GM23338 (cell line): Measurements from ENCODE around the gene GKN2. TPM values are rescaled to one million over a fixed set of nuclear protein-coding genes. Genes with fewer than 3 reads are reported as not detected.

Experiments used
- ATAC-seq: fragments of 200-7000 bp; cut with Tn5 transposase; 3 replicates; pipeline ENCODE4 v1.9.1; 2020
- DNase-seq: peaks from one replicate; pipeline ENCODE4 v3.0.0-alpha.2; 2015; ENCODE audit warnings: low spot score
- H2AFZ ChIP-seq: fragments of 200-600 bp; sonication (generic); 2 replicates; pipeline ENCODE4 v1.8.0; 2016; ENCODE audit warnings: antibody characterized with exemption, mild to moderate bottlenecking, moderate library complexity
- H3F3A ChIP-seq: fragments of 200-600 bp; sonication (generic); replicated peaks from 2 replicates; pipeline ENCODE4 v1.8.0; 2017; ENCODE audit warnings: antibody characterized with exemption, mixed run types, low read depth
- H3K27ac ChIP-seq: fragments of 200-600 bp; sonication (generic); 2 replicates; pipeline ENCODE4 v1.6.1; 2016; ENCODE audit warnings: low read depth
- H3K27me3 ChIP-seq: fragments of 200-600 bp; sonication (generic); 2 replicates; pipeline ENCODE4 v1.8.0; 2016; ENCODE audit warnings: mild to moderate bottlenecking, mixed run types, moderate library complexity; ENCODE audit not compliant: insufficient read depth
- H3K36me3 ChIP-seq: fragments of 200-600 bp; sonication (generic); 2 replicates; pipeline ENCODE4 v1.8.0; 2016; ENCODE audit warnings: mild to moderate bottlenecking; ENCODE audit not compliant: insufficient read depth
- H3K4me1 ChIP-seq: fragments of 200-600 bp; sonication (generic); 2 replicates; pipeline ENCODE4 v1.8.0; 2016; ENCODE audit warnings: mild to moderate bottlenecking, moderate library complexity; ENCODE audit not compliant: insufficient read depth
- H3K4me2 ChIP-seq: fragments of 200-600 bp; sonication (generic); 2 replicates; pipeline ENCODE4 v1.7.1; 2017; ENCODE audit warnings: mixed run types
- H3K4me3 ChIP-seq: fragments of 200-600 bp; sonication (generic); 2 replicates; pipeline ENCODE4 v1.6.1; 2016; ENCODE audit warnings: mixed run types
- H3K79me2 ChIP-seq: fragments of 200-600 bp; sonication (generic); replicated peaks from 2 replicates; pipeline ENCODE4 v1.8.0; 2017; ENCODE audit warnings: mild to moderate bottlenecking; ENCODE audit not compliant: insufficient read depth
- H3K9me2 ChIP-seq: fragments of 200-600 bp; sonication (generic); 2 replicates; pipeline ENCODE4 v1.8.0; 2017; ENCODE audit not compliant: insufficient read depth
- H4K20me1 ChIP-seq: fragments of 200-600 bp; sonication (generic); replicated peaks from 2 replicates; pipeline ENCODE4 v1.8.0; 2017; ENCODE audit warnings: mild to moderate bottlenecking; ENCODE audit not compliant: insufficient read depth
- H3K27ac Mint-ChIP-seq: 2 replicates; pipeline ENCODE4 v1.8.0; 2020; ENCODE audit warnings: inconsistent platforms, mild to moderate bottlenecking, moderate library complexity, mixed read lengths
- H3K27me3 Mint-ChIP-seq: 3 replicates; pipeline ENCODE4 v1.8.0; 2022; ENCODE audit warnings: low read depth, mild to moderate bottlenecking, moderate library complexity, mixed read lengths, inconsistent platforms; ENCODE audit not compliant: insufficient read depth, poor library complexity
- H3K36me3 Mint-ChIP-seq: 3 replicates; pipeline ENCODE4 v1.8.0; 2021; ENCODE audit warnings: low read depth, mild to moderate bottlenecking, inconsistent platforms, moderate library complexity, mixed read lengths
- H3K4me1 Mint-ChIP-seq: 3 replicates; pipeline ENCODE4 v1.8.0; 2020; ENCODE audit warnings: mild to moderate bottlenecking, inconsistent platforms, mixed read lengths
- H3K4me3 Mint-ChIP-seq: 3 replicates; pipeline ENCODE4 v1.8.0; 2021; ENCODE audit warnings: moderate library complexity, mild to moderate bottlenecking, inconsistent platforms, mixed read lengths
- H3K9me3 Mint-ChIP-seq: 3 replicates; pipeline ENCODE4 v1.8.0; 2020; ENCODE audit warnings: moderate library complexity, mild to moderate bottlenecking, inconsistent platforms, mixed read lengths
- ETS1 ChIP-seq: IDR thresholded peaks from 2 replicates; pipeline ENCODE4 v1.6.1; 2016; ENCODE audit warnings: antibody characterized with exemption
- EZH2 ChIP-seq: fragments of 200-600 bp; sonication (generic); IDR thresholded peaks from one replicate; pipeline ENCODE4 v1.8.0; 2017; ENCODE audit warnings: antibody characterized with exemption, mild to moderate bottlenecking, low read depth; ENCODE audit not compliant: unreplicated experiment
- EZH2phosphoT487 ChIP-seq: fragments of 200-600 bp; sonication (generic); IDR thresholded peaks from one replicate; pipeline ENCODE4 v1.8.1; 2018; ENCODE audit warnings: antibody characterized with exemption; ENCODE audit not compliant: unreplicated experiment
- JUNB ChIP-seq: IDR thresholded peaks from one replicate; pipeline ENCODE4 v1.6.1; 2016; ENCODE audit warnings: antibody characterized with exemption; ENCODE audit not compliant: unreplicated experiment
- NANOG ChIP-seq: IDR thresholded peaks from 2 replicates; pipeline ENCODE4 v1.6.1; 2016; ENCODE audit warnings: antibody characterized with exemption, borderline replicate concordance
- POLR2AphosphoS5 ChIP-seq: IDR thresholded peaks from 2 replicates; pipeline ENCODE4 v1.6.1; 2016; ENCODE audit warnings: antibody characterized with exemption, low read depth
- STAT1 ChIP-seq: IDR thresholded peaks from one replicate; pipeline ENCODE4 v1.6.1; 2016; ENCODE audit warnings: antibody characterized with exemption; ENCODE audit not compliant: unreplicated experiment
- ZNF114 ChIP-seq: fragments of 250-450 bp; sonication (Bioruptor Pico); IDR thresholded peaks from 2 replicates; pipeline ENCODE4 v1.5.0; 2020; ENCODE audit warnings: mild to moderate bottlenecking, moderate library complexity
- ZNF331 ChIP-seq: fragments of 250-450 bp; sonication (Bioruptor Pico); IDR thresholded peaks from 2 replicates; pipeline ENCODE4 v1.5.0; 2020; ENCODE audit warnings: low read depth, mild to moderate bottlenecking, moderate library complexity
- ZNF462 ChIP-seq: fragments of 250-450 bp; sonication (Bioruptor Pico); IDR thresholded peaks from 2 replicates; pipeline ENCODE4 v1.5.0; 2020; ENCODE audit warnings: mild to moderate bottlenecking, moderate library complexity
- polyA plus RNA-seq: library from polyadenylated mRNA; unstranded; fragments of >200 nt; fragmentation: Nextera tagmentation; extraction: Ambion mirVana; gene quantifications from 2 replicates; pipeline ENCODE4 v1.2.1, GENCODE V29; 2016
- total RNA-seq: library from RNA; depleted of rRNA; stranded (reverse); fragments of >200 nt; shearing (Covaris generic); gene quantifications from 2 replicates; pipeline ENCODE4 v1.2.3, GENCODE V29; 2014
- TF ChIP-seq, protein P1 (sequence below), 2 experiments: fragments of 200-600 bp in 1 of 2; sonication (generic) in 1 of 2; conservative IDR thresholded peaks; 2 replicates each; pipeline versions ENCODE4 v1.5.1 to v1.6.1; 2016 to 2017; ENCODE audit warnings: antibody characterized with exemption in 2 of 2, low read depth in 2 of 2, mild to moderate bottlenecking in 2 of 2, moderate library complexity in 1 of 2
- TF ChIP-seq, protein P2 (sequence below): IDR thresholded peaks from one replicate; pipeline ENCODE4 v1.6.1; 2018; ENCODE audit warnings: antibody characterized with exemption; ENCODE audit not compliant: unreplicated experiment

GKN2 gene
- total and polyA plus RNA-seq, 2 experiments from 2014 or later: not detected

GRCh38 chr2:68931149-68931711 lies 21.5 kb downstream of the GKN2 start:
- DNase-seq (no peak), ATAC-seq (no peak)
- no peaks in the 10 kb centered on the region for H3K27me3 ChIP-seq
- no peaks in the 10 kb centered on the region for H3K79me2 ChIP-seq
- no peak overlapping the region for H3K4me3 Mint-ChIP-seq
- H3K4me1 Mint-ChIP-seq: no peaks in the 10 kb centered on the region
- H3K9me3 Mint-ChIP-seq: no peaks in the 10 kb centered on the region; the same call in 2 of the 3 replicates
- H3F3A ChIP-seq: no peaks in the 10 kb centered on the region
- H2AFZ ChIP-seq: no peak overlapping the region
- no peaks in the 10 kb centered on the region for H3K36me3 ChIP-seq
- H4K20me1 ChIP-seq: no peaks in the 10 kb centered on the region
- no peak overlapping the region for H3K27ac Mint-ChIP-seq
- H3K36me3 Mint-ChIP-seq: no peaks in the 10 kb centered on the region
- H3K9me2 ChIP-seq: 0 out of 2 replicates have a peak, but pooled peaks cover 4% of the 10 kb centered on the region
- no peak for TF ChIP-seq ETS1
- TF ChIP-seq EZH2phosphoT487: no peak
- TF ChIP-seq EZH2: no peak
- TF ChIP-seq ZNF114 (CRISPR knock-in tag): no peak
- no peak for TF ChIP-seq ZNF331 (CRISPR knock-in tag)
- no peak for TF ChIP-seq NANOG
- no peak for TF ChIP-seq JUNB
- TF ChIP-seq, protein P1, sequence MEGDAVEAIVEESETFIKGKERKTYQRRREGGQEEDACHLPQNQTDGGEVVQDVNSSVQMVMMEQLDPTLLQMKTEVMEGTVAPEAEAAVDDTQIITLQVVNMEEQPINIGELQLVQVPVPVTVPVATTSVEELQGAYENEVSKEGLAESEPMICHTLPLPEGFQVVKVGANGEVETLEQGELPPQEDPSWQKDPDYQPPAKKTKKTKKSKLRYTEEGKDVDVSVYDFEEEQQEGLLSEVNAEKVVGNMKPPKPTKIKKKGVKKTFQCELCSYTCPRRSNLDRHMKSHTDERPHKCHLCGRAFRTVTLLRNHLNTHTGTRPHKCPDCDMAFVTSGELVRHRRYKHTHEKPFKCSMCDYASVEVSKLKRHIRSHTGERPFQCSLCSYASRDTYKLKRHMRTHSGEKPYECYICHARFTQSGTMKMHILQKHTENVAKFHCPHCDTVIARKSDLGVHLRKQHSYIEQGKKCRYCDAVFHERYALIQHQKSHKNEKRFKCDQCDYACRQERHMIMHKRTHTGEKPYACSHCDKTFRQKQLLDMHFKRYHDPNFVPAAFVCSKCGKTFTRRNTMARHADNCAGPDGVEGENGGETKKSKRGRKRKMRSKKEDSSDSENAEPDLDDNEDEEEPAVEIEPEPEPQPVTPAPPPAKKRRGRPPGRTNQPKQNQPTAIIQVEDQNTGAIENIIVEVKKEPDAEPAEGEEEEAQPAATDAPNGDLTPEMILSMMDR (conservative IDR thresholded peaks at IDR 0.05; ENCODE audit: low read depth in 2 of 2): no peak
- no peak for TF ChIP-seq STAT1
- TF ChIP-seq ZNF462: no peak
- TF ChIP-seq, protein P2, sequence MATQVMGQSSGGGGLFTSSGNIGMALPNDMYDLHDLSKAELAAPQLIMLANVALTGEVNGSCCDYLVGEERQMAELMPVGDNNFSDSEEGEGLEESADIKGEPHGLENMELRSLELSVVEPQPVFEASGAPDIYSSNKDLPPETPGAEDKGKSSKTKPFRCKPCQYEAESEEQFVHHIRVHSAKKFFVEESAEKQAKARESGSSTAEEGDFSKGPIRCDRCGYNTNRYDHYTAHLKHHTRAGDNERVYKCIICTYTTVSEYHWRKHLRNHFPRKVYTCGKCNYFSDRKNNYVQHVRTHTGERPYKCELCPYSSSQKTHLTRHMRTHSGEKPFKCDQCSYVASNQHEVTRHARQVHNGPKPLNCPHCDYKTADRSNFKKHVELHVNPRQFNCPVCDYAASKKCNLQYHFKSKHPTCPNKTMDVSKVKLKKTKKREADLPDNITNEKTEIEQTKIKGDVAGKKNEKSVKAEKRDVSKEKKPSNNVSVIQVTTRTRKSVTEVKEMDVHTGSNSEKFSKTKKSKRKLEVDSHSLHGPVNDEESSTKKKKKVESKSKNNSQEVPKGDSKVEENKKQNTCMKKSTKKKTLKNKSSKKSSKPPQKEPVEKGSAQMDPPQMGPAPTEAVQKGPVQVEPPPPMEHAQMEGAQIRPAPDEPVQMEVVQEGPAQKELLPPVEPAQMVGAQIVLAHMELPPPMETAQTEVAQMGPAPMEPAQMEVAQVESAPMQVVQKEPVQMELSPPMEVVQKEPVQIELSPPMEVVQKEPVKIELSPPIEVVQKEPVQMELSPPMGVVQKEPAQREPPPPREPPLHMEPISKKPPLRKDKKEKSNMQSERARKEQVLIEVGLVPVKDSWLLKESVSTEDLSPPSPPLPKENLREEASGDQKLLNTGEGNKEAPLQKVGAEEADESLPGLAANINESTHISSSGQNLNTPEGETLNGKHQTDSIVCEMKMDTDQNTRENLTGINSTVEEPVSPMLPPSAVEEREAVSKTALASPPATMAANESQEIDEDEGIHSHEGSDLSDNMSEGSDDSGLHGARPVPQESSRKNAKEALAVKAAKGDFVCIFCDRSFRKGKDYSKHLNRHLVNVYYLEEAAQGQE: no peak
- TF ChIP-seq POLR2AphosphoS5: no peak
- no peak overlapping the region for H3K4me3 ChIP-seq
- H3K4me1 ChIP-seq: no peaks in the 10 kb centered on the region
- H3K4me2 ChIP-seq: no peak overlapping the region
- no peaks in the 10 kb centered on the region for H3K27me3 Mint-ChIP-seq
- H3K27ac ChIP-seq: no peak overlapping the region
